ENCODE measurements around the gene CAP2.

Gene CAP2, protein sequence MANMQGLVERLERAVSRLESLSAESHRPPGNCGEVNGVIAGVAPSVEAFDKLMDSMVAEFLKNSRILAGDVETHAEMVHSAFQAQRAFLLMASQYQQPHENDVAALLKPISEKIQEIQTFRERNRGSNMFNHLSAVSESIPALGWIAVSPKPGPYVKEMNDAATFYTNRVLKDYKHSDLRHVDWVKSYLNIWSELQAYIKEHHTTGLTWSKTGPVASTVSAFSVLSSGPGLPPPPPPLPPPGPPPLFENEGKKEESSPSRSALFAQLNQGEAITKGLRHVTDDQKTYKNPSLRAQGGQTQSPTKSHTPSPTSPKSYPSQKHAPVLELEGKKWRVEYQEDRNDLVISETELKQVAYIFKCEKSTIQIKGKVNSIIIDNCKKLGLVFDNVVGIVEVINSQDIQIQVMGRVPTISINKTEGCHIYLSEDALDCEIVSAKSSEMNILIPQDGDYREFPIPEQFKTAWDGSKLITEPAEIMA

DNA sequence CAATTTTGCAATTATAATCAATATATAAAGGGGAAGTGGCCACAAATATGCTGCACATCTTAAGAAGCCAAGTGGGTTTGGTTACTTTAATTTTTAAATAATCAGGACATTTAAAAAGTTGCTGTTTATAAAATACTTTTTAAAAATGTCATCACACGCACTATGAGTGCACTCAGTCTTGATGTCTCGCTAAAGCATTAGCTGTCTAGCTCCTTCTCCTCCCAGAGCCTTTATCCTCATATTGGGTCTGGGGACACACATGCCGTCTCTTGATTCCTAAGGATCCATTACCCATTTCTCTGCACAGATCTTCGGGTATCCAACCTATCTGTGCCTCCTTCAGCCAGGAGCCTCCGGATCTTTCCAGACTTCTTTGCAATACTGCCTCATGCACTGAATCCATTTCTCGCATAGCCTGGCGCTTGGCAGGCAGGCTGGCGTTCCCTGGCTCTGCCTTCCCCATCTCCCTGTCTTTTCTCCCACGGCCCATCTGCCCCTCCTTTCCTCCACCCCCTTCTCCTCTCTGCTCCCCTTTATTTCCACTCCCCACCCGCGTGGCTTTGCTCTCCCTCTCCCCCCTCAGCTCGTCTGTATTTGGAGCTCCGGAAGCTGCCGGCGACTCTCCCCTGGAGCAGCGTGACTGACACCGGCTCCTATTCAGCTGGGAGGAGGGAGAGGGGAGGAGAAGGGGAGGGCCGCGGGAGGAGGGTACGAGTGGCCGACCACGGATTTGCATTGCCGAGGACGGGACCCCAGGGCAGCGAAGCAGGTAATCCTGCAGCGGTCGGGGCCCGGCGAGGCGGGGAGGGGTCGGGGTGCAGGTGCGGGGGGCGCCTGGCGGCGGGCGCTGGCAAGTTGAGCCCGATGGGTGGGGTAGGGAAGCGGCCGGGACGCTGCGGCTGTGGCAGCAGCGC is at the start of gene CAP2:
Gene CAP2 (plus strand): TSS at position 618 of the 914 bp plus-strand sequence. CDS start 27,961 bp downstream, outside the sequence.
- DNase-seq = no peak

DNA sequence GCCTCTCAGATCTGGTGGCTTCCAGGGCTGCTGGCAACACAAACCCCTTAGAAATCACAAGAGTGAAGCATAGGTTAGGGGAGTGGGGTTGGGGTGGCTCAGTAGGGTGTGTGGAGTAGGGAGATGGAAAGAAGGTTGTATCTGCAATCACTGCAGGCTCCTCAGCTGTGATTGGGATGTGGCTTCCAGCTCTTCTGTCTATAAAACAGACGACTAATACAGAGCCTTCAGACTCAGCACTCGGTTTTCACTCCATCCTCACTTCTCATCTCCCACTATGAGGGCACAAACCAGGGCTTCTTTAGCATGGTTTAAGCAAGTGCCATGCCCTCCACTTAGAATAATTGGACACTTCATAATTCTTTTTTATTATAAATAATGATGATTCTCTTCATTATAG is 46.4 kb upstream of the CAP2 start:
- DNase-seq = no peak

DNA sequence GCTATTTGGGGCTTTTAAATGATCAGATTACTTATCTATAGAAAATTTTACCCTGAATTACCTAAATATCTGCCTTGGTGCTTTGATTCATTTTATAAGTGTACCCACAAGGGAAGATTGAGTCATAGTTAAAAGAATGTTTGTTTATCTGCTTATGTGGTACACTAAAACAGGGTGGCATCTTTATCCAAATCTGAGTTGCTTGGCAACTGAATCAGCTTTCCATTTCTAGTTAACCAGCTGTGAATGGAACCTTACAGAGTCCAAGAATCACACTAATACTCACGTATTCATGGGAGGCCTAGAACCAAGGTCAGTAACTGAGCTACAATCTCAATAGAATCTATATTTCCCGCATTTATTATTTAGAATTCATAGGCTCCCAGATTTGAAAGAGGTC is 44.0 kb upstream of the CAP2 start:
- DNase-seq = no peak

DNA sequence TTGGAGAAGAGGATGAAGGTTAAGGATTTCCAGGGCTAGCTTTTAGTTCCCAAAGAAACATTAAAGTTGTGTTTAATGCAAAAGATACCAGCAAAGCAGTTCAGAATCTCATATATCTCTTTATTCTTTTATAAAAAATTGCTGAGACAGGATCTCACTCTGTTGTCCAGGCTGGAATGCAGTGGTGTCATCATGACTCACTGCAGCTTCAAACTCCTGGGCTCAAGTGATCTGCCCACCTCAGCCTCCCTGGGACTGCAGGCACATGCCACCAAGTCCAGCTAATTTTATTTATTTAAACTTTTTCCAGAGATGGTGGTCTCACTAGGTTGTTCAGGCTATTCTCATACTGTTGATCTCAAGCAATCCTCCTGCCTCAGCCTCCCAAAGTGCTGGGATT is 41.1 kb upstream of the CAP2 start:
- no peak for DNase-seq

DNA sequence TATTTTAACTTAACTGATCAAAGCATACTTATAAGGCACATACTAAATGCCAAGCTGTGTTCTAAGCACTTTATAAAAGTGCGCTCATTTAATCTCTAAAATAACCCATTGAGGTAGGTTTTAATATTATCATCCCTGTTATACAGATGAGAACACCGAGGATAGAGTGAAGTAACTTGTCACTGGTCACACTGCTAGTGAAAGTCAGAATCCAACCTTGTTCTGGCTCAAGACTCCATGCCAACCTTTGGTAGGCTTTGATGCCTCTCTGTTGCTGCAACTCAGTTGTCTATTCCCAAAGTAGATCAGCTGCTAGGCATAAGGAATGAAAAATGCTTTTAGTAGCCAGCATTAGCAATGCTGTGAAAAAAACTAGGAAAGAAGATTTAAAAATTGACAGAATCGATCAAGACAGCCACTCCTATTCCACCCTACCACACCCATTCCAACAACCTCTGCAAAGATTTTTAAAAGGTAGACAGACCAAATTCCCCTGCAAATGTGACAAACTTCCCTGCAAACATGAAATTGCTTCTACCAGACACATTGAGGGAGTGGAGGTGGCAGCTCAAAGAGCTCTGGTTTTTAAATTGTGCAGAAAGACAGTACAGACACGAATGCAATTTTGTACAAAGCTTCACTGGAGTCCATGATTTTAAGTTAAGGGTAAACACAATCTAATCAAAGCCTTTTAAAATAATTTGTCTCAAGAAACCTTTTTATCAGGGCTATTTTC is 39.8 kb upstream of the CAP2 start:
- no peak for DNase-seq

DNA sequence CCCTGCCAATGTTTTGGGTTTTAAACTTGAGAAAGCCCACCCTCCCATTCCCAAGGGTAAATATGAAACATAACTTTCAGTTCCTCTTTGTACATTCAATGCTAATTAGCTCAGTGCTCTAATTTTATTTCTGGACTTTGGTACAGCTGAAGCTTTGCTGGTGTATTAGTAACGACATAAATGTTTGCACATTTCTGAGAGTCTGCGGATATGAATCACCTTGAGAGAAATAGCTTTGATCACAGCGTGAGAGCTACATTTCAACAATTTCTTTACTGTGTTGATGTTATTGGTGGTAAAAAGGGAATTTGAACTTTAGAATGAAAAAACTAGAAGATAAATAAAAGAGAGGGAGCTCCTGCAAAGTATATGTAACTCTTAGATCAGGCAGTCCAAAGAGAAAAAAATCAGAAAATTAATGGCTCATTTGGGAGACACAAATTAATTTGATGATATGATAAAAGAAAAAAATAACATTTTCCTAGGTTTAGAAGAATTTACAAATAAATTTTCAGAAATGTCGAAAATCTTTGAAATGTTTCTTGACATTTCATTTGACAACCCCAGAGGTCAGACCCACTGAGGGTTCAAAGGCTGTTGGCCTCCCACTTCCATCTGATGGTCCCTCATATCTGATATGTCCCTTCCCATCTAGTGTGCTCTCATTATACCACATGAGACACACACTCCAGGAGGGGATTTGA is 38.5 kb upstream of the CAP2 start:
- no peak for DNase-seq

DNA sequence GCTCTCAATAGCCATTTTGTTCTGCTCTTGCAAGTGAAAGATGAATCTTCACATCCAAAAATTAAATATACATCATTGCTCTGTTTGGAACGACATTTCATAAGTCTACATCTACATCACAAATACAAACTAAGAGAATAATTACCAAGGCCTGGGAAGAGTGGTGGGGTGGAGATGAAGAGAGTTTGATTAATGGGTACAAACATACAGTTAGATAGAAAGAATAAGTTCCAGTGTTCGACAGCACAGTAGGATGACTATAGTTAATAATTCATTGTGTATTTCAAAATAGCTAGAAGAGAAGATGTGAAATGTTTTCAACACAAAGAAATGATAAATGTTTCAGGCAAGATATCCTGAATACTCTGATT is 38.0 kb upstream of the CAP2 start:
- DNase-seq = no peak

DNA sequence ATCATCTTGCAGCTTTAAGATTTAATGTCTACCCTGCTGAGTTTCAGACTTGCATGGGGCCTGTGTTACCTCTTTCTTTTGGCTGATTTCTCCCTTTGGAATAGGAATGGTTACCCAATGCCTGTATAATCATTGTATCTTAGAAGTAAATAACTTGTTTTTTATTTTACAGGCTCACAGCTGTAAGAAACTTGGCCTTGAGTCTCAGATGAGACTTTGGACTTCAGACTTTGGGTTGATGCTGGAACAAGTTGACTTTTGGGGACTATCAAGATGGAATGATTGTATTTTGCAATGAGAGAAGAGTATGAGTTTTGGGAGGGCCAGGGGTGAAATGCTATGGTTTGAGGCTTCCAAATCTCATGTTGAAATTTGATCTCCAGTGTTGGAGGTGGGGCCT is 34.9 kb upstream of the CAP2 start:
- DNase-seq = no peak

DNA sequence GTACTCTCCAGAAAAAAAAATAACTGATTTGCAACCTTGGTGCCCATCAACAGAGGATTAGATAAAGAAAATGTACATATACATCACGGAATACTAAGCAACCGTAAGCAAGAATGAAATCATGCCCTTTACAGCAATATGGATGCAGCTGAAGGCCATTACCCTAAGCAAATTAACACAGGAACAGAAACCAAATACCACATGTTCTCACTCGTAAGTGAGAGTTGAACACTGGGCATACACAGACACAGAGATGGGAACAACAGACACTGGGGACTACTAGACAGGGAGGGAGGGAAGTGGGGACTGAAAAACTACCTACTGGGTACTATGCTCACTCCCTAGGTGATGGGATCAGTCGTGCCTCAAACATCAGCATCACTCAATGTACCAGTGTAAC is 32.8 kb upstream of the CAP2 start:
- DNase-seq = no peak

DNA sequence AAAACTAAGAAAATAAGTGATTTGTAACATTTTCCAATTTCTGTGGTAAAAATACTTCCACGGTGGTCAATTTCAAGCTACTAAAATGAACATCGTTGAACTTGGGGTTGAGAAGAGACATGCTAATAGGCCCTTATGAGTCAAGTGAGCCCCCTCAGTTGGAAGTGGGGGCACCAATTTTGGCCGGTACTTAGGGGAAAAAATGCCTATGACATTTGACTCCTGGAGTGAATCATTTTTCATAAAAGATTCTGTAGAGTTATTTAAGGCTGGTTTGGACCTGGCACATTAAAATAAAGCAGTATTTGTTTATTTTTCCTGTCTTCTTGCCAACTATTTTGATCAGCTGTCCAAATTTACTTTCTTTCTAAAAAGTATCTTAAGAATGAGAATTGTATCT is 32.4 kb upstream of the CAP2 start:
- DNase-seq = no peak

DNA sequence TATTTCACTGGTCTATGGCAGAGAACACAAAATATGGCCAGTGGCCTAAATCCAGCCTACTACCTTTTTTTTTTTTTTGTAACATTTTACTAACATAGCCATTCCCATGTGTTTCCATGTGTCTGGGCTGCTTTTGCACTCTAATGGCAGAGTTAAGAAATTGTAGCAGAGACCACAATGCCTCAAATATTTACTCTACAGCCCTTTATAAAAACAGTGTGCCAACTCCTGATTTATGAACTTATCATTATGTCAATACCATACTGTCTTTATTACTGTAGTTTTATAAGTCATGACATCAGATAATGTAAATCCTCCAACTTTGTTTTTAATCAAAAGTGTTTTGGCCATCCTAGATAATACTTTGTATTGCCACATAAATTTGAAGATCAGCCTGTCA is 27.4 kb upstream of the CAP2 start:
- DNase-seq = no peak

DNA sequence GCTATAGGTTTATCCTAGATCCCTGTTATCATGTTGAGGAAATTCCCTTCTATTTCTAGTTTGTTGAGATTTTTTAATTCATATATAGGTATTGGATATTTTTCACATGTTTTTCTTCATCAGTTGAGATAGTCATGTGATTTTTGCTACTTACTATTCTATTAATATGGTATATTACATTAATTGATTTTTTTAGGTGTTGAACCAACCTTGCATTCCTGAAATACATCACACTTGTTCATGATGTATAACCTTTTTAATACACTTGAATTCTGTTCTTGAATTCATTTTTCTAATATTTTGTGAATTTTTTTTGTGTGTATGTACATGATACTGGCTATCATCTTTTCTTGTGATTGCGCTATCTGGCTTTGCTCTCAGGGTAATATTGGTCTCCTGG is 25.5 kb upstream of the CAP2 start:
- no peak for DNase-seq

DNA sequence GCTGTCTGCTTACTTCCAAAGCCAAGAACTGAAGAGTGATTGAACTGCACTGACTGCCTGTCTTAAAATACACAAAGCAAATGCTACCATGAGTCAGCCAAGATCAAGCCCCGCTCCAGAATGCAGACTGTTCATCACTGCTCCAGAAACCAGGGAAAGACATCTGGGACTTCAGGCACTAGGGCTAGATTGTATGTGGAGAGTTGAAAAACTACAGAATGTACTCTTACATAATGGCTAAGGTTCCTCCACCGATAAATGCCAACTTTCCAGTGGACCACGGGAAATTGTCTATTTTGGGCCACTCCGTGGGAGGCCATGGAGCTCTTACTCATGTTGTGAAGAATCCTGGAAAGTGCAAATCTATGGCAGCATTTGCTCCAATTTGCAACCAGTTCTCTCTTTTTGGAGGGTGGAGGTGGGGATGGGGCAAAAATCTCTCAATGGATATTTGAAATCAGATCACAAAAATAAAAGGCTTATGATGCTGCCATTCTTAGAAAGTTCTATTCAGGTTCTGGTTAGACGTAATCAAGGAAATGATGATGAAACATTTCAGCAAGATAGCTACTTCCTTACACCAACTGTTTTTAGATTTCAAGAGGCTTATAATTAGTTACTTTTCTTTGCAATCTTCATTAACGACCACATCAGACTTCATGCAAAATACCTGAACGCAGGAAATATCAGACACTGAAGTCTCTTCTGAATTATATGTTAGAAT is 11.8 kb upstream of the CAP2 start:
- DNase-seq = no peak

DNA sequence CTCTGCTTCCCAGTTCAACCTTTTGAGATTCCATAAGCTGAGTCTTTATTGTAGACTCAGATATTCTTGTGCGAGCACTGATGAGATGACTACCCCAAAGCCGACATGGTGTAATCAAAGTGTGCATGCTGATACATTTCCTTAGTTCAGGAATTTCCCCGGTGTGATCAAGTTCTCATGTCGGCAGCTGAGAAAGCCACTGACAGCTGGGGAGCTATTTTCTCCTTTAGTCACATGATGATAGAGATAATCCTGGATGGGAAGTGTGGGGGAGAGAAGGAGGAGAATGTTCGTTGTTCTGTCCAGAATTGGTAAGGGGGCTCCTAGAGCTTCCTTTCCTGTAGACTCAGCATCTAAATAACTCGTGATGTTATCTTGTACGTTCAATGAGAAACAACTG is 7.7 kb upstream of the CAP2 start:
- no peak for DNase-seq

DNA sequence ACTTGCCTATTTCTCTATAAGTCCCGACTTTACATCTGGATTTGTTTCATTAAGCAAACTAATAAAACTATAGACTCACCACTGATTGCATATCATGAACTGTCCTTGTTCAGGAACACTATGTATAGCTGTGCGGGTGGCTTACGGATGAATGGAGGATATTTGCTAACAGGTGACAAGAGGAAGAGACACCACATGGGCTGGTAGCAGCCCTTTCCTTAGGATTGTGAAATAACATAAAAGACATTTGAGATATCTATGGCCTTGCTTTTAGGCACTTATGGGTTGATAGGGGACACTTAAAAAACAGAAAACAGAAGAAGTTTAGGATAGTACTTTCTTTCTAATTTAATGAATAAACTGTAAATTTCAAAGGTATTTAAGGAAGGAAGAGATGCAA is 5.0 kb upstream of the CAP2 start:
- no peak for DNase-seq

DNA sequence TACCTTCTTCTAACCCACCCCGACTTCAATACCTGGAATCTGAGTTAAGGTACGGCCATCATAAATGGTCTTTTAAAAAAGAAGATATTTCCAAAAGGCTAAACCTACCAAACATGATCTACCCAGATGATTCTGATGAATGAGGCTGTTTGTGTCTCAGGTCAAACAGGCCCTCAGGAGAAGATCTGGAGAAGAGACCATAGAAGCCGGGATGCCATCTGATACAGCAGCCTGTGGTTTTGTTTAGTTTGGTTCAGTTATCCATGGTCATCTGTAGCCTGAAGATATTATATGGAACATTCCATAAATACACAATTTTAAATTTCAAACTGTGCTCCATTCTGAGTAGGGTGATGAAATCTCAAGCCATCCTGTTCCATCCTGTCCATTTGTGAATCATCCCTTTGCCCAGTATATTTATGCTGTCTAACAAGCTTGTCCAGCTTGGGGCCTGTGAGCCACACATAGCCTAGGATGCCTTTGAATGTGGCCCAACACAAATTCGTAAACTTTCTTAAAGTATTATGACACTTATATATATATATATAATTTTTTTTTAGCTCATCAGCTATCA is 4.0 kb upstream of the CAP2 start:
- no peak for DNase-seq

DNA sequence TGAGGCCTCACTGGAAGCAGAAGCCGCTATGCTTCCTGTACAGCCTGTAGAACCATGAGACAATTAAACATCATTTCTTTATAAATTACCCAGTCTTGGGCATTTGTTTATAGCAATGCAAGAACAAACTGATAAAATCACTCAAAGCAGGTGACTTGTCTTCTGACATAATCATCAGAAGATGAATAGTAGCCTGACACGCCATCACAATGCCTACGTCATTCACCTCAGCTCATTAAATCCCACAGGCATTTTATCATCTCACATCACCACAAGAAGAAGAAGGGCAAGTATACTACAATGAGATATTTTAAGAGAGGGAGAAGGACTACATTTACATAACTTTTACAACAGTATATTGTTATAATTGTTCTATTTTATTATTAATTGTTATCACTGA is 3.1 kb upstream of the CAP2 start:
- DNase-seq = no peak

DNA sequence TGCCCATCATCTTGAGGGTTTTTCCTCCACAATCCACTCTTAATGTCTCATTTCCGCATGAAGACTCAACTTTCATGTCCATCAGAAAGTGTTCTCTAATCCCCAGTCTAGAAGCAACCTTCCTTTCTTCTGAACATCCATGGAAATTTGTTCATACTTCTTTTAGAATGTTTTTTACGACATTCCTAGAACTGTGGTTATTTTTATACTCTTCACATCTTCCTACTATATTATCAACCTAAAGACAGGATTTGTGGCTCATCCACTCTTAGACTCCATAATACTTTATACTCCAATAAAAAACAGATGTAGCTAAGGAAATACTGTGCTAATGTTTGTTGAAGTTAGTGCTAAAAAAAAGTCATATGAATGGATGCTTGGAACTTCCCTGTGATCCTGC is 1.4 kb upstream of the CAP2 start:
- no peak for DNase-seq

DNA sequence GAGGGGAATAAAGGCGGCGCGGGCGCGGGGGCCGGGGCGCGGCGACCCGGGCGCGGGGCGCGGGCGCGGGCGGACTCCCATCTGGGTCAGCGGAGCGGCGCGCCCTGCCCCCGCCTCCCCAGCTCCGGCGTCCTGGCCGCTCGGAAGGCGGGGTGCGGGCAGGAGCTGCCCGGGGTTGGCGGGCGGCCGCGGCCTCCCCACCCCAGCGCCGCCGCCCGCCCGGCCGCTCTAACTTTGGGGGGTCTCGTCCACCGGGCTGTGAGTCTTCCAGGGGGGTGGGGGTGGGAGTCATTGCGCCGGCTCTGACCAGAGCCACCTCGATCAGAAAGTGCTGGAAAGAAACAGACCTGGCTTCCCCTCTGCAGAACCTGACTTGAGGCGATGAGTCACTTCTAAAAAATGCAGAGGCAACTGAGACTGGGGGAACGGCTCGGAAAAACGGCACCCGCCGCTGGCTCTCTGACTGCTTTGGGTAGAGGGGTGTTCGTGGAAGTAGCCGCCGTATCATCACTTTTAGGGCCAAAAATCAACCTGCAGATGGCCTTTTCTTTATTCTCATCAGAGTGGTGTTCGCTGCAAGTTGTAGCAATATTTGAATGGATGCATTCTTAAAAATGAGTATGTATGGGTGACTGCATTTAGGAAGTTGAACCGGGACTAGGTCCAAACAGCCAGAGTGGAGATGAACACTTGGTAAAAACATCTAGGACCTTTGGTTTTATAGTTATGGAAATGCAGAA is 667 bp downstream of the CAP2 start:
- no peak for DNase-seq

DNA sequence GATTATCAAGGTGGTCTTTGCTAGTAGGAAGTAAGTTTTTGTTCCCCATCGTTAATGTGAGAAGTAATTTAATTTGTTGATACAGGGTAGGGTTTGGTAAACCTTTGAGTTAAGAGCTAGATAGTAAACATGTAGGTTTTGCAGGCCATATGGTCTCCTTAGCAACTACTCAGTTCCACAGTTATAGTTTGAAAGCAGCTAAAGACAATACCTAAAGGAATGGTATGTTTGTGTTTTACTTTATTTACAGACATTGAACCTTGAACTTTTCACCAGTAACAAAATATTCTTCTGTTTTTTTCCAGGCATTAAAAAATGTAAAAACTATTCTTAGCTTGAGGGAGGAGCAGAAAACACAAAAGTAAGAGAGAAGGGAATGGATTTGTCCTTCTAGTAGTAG is 1.7 kb downstream of the CAP2 start:
- DNase-seq = no peak

DNA sequence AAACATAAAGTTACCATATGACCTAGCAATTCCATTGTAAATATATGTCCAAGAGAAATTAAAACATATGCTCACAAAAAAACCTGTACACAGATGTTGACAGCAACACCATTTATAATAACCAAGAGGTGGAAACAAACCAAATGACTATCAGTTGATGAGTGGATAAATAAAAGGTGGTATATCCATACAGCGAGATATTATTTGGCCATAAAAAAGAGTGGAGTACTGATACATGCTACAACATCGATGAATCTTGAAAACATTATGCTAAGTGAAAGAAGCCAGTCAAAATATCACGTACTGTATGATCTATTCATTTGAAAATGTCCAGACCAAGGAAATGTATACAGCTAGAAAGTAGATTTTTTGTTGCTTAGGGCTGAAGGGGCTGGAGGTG is 2.9 kb downstream of the CAP2 start:
- DNase-seq = no peak

Data from activated T-cell treated with anti-CD3 and anti-CD28 coated beads for 4 hours (primary cell).